Measurements from ENCODE around the gene IMMP1L.

Gene IMMP1L

DNA sequence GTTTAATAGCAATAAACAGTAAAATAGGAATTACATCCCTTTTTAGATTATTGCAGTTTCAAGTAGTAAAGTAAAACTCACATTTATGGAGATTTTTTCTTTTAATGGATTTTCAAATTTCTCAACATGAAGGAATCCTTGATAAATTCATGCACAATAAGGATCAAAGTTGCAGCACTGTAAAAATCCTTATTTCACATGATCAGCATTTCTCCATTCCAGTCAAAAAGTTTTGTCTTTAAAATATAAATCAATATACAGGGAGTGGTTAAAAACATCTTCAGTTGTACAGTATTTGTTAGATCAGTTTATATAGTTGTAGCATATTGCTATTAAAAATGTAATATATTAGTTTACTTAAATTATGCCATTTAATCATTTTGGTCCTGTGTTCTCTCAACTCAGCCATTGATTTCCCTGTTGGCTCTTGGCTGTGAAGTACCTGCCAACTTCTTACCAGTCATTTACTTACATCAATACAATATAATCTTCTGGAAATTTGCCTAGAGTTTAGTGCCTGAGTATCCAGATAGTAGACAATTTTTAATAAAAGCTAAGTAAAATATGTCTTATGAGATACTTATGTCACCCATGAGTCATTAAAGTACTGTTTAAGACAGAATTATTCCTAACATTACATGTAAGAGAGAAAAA lies 12.2 kb upstream of the IMMP1L start:
- H4K20me1 ChIP-seq (ENCODE audit: insufficient read depth): no peaks in the 10 kb centered on the region
- TF ChIP-seq, protein P1, sequence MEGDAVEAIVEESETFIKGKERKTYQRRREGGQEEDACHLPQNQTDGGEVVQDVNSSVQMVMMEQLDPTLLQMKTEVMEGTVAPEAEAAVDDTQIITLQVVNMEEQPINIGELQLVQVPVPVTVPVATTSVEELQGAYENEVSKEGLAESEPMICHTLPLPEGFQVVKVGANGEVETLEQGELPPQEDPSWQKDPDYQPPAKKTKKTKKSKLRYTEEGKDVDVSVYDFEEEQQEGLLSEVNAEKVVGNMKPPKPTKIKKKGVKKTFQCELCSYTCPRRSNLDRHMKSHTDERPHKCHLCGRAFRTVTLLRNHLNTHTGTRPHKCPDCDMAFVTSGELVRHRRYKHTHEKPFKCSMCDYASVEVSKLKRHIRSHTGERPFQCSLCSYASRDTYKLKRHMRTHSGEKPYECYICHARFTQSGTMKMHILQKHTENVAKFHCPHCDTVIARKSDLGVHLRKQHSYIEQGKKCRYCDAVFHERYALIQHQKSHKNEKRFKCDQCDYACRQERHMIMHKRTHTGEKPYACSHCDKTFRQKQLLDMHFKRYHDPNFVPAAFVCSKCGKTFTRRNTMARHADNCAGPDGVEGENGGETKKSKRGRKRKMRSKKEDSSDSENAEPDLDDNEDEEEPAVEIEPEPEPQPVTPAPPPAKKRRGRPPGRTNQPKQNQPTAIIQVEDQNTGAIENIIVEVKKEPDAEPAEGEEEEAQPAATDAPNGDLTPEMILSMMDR (conservative IDR thresholded peaks at IDR 0.05; ENCODE audit: low read depth, low read length): no peak

GRCh38 chr11:31512117-31512516 lies 2.7 kb upstream of the IMMP1L start:
- H3K4me3 ChIP-seq (IDR thresholded peaks at IDR 0.05; ENCODE audit: insufficient read depth, low read depth, low read length): no peak overlapping the region
- TF ChIP-seq, protein P1 (conservative IDR thresholded peaks at IDR 0.05; ENCODE audit: low read depth, low read length): no peak
- no peak overlapping the region for H2AFZ ChIP-seq (ENCODE audit: low read depth)
- H3K27ac ChIP-seq: no peak overlapping the region
- no peaks in the 10 kb centered on the region for H3K36me3 ChIP-seq (ENCODE audit: insufficient read depth)
- no peak overlapping the region for H3K9ac ChIP-seq
- H3K4me1 ChIP-seq (ENCODE audit: low read depth, poor library complexity, severe bottlenecking): peaks cover 10% of the 10 kb centered on the region
- peaks cover 29% of the 10 kb centered on the region; the same call in 1 of the 2 replicates for H3K79me2 ChIP-seq (ENCODE audit: insufficient read depth, low read depth)
- H4K20me1 ChIP-seq (ENCODE audit: insufficient read depth): no peaks in the 10 kb centered on the region
- no peaks in the 10 kb centered on the region for H3K27me3 ChIP-seq (ENCODE audit: insufficient read depth, low read depth)
- no peak overlapping the region for H3K4me2 ChIP-seq

More for the DNA sequence above, 12.2 kb upstream of the IMMP1L start:
- H3K4me2 ChIP-seq: no peak overlapping the region
- H3K79me2 ChIP-seq (ENCODE audit: insufficient read depth, low read depth): no peaks in the 10 kb centered on the region
- H3K36me3 ChIP-seq (ENCODE audit: insufficient read depth): no peaks in the 10 kb centered on the region
- H3K9ac ChIP-seq: no peak overlapping the region
- no peaks in the 10 kb centered on the region for H3K27me3 ChIP-seq (ENCODE audit: insufficient read depth, low read depth)
- H3K27ac ChIP-seq: no peak overlapping the region
- H3K4me3 ChIP-seq (IDR thresholded peaks at IDR 0.05; ENCODE audit: insufficient read depth, low read depth, low read length): no peak overlapping the region
- no peaks in the 10 kb centered on the region for H3K4me1 ChIP-seq (ENCODE audit: low read depth, poor library complexity, severe bottlenecking)
- H2AFZ ChIP-seq (ENCODE audit: low read depth): no peak overlapping the region

DNA sequence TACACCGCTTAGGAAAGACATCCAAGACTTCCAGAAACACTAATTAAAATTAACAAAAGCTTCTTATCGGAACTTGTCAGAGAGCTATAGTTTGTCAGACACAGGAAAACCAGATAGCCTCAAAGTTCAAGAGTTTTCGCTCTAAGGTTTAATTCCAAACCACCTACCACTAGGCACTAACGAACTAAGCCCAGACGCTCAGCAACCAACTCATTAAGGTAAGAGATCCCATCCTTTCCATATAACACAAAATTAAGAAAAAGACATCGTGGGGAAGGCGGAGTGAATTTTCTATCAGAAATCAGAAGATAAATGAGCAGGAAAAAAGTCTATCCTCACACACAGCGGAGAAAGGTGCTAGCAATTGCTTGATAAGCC lies 382 bp downstream of the IMMP1L start:
- Histone ChIP-seq H3K79me2 (ENCODE audit: insufficient read depth, low read depth) (peaks cover 29% of the 10 kb centered on the region; the same call in 1 of the 2 replicates), H3K27ac (peak overlapping the region; percentile 72; the same call in 1 of the 2 replicates)

GRCh38 chr11:31500560-31500959 lies 8.9 kb downstream of the IMMP1L start:
- peaks cover 7% of the 10 kb centered on the region for H3K4me1 ChIP-seq (ENCODE audit: low read depth, poor library complexity, severe bottlenecking)
- H3K36me3 ChIP-seq (ENCODE audit: insufficient read depth): no peaks in the 10 kb centered on the region
- no peaks in the 10 kb centered on the region for H3K27me3 ChIP-seq (ENCODE audit: insufficient read depth, low read depth)
- no peaks in the 10 kb centered on the region for H4K20me1 ChIP-seq (ENCODE audit: insufficient read depth)
- no peak overlapping the region for H3K4me2 ChIP-seq
- no peak overlapping the region for H3K9ac ChIP-seq
- H2AFZ ChIP-seq (ENCODE audit: low read depth): no peak overlapping the region
- TF ChIP-seq, protein P1 (conservative IDR thresholded peaks at IDR 0.05; ENCODE audit: low read depth, low read length): no peak
- no peak overlapping the region for H3K4me3 ChIP-seq (IDR thresholded peaks at IDR 0.05; ENCODE audit: insufficient read depth, low read depth, low read length)
- no peak overlapping the region for H3K27ac ChIP-seq
- H3K79me2 ChIP-seq (ENCODE audit: insufficient read depth, low read depth): no peaks in the 10 kb centered on the region

More for the DNA sequence above, 382 bp downstream of the IMMP1L start:
- H3K4me1 ChIP-seq (ENCODE audit: low read depth, poor library complexity, severe bottlenecking): peaks cover 10% of the 10 kb centered on the region
- H3K9ac ChIP-seq: peak overlapping the region; percentile 89; the same call in 1 of the 2 replicates
- H3K27me3 ChIP-seq (ENCODE audit: insufficient read depth, low read depth): no peaks in the 10 kb centered on the region
- no peaks in the 10 kb centered on the region for H3K36me3 ChIP-seq (ENCODE audit: insufficient read depth)
- TF ChIP-seq, protein P1 (conservative IDR thresholded peaks at IDR 0.05; ENCODE audit: low read depth, low read length): no peak
- peak overlapping the region; percentile 53 for H3K4me2 ChIP-seq
- H3K4me3 ChIP-seq (IDR thresholded peaks at IDR 0.05; ENCODE audit: insufficient read depth, low read depth, low read length): peak overlapping the region; percentile 63
- H2AFZ ChIP-seq (ENCODE audit: low read depth): peak overlapping the region; percentile 93
- H4K20me1 ChIP-seq (ENCODE audit: insufficient read depth): no peaks in the 10 kb centered on the region

Measured in KMS-11 (cell line).